ENCODE measurements around the gene MMP23B.
A peak's percentile ranks its signal among the peaks of the same experiment; 100 is the strongest.

The MMP23B gene

DNA sequence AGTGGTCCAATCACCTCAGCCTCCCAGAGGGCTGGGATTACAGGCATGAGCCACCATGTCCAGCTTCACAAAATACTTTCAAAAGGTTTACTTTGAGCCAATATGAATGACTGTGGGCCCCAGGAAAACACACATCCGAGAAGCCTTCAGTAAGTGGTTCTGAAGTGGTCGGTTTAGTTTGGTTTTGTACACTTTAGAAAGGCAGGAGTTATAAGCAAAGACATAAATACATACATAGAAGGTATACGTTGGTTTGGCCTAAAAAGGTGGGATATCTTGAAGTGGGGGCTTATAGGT, 19.9 kb upstream of the MMP23B start:
- Histone ChIP-seq H3K27ac (no peak overlapping the region), H2AFZ (ENCODE audit: low read depth) (no peak overlapping the region), H3K27me3 (ENCODE audit: insufficient read depth, low read depth) (no peaks in the 10 kb centered on the region), H4K20me1 (ENCODE audit: insufficient read depth) (no peaks in the 10 kb centered on the region), H3K36me3 (ENCODE audit: insufficient read depth) (no peaks in the 10 kb centered on the region), H3K79me2 (ENCODE audit: insufficient read depth, low read depth) (no peaks in the 10 kb centered on the region), H3K4me1 (ENCODE audit: low read depth, poor library complexity, severe bottlenecking) (peaks cover 35% of the 10 kb centered on the region), H3K9ac (no peak overlapping the region), H3K4me3 (IDR thresholded peaks at IDR 0.05; ENCODE audit: insufficient read depth, low read depth, low read length) (no peak overlapping the region), H3K4me2 (no peak overlapping the region)
- TF ChIP-seq, protein P1, sequence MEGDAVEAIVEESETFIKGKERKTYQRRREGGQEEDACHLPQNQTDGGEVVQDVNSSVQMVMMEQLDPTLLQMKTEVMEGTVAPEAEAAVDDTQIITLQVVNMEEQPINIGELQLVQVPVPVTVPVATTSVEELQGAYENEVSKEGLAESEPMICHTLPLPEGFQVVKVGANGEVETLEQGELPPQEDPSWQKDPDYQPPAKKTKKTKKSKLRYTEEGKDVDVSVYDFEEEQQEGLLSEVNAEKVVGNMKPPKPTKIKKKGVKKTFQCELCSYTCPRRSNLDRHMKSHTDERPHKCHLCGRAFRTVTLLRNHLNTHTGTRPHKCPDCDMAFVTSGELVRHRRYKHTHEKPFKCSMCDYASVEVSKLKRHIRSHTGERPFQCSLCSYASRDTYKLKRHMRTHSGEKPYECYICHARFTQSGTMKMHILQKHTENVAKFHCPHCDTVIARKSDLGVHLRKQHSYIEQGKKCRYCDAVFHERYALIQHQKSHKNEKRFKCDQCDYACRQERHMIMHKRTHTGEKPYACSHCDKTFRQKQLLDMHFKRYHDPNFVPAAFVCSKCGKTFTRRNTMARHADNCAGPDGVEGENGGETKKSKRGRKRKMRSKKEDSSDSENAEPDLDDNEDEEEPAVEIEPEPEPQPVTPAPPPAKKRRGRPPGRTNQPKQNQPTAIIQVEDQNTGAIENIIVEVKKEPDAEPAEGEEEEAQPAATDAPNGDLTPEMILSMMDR (conservative IDR thresholded peaks at IDR 0.05; ENCODE audit: low read depth, low read length): no peak

DNA sequence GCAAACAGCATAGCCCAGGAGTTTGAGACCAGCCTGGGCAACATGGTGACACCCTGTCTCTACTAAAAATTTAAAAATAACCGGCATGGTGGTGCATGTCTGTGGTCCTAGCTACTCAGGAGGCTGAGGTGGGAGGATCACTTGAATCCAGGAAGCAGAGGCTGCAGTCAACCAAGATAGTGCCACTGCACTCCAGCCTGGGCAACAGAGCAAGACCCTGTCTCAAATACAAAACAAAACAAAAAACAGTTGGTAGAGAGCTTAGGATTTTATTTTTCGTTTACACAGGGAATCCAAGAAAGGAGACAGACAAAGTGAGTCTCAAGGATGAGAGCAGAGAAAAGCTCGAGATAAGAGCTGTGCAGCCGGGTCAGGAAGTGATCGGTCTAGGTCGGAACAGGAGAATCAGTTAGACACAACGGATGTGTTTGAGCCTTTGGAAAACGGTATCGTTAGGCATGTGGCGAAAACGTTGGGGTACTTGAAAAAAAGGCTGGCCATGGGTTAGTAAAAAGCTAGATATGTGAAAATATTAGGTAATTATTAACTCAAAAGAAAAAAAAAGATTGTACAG, 18.4 kb upstream of the MMP23B start:
- H3K9ac ChIP-seq: no peak overlapping the region
- peaks cover 38% of the 10 kb centered on the region for H3K4me1 ChIP-seq (ENCODE audit: low read depth, poor library complexity, severe bottlenecking)
- no peak overlapping the region for H2AFZ ChIP-seq (ENCODE audit: low read depth)
- TF ChIP-seq, protein P1 (conservative IDR thresholded peaks at IDR 0.05; ENCODE audit: low read depth, low read length): no peak
- H3K27me3 ChIP-seq (ENCODE audit: insufficient read depth, low read depth): no peaks in the 10 kb centered on the region
- peak overlapping the region; percentile 18 for H3K4me3 ChIP-seq (IDR thresholded peaks at IDR 0.05; ENCODE audit: insufficient read depth, low read depth, low read length)
- H3K79me2 ChIP-seq (ENCODE audit: insufficient read depth, low read depth): no peaks in the 10 kb centered on the region
- no peaks in the 10 kb centered on the region for H3K36me3 ChIP-seq (ENCODE audit: insufficient read depth)
- peak overlapping the region; percentile 99; the same call in 1 of the 2 replicates for H3K4me2 ChIP-seq
- no peaks in the 10 kb centered on the region for H4K20me1 ChIP-seq (ENCODE audit: insufficient read depth)
- no peak overlapping the region for H3K27ac ChIP-seq

DNA sequence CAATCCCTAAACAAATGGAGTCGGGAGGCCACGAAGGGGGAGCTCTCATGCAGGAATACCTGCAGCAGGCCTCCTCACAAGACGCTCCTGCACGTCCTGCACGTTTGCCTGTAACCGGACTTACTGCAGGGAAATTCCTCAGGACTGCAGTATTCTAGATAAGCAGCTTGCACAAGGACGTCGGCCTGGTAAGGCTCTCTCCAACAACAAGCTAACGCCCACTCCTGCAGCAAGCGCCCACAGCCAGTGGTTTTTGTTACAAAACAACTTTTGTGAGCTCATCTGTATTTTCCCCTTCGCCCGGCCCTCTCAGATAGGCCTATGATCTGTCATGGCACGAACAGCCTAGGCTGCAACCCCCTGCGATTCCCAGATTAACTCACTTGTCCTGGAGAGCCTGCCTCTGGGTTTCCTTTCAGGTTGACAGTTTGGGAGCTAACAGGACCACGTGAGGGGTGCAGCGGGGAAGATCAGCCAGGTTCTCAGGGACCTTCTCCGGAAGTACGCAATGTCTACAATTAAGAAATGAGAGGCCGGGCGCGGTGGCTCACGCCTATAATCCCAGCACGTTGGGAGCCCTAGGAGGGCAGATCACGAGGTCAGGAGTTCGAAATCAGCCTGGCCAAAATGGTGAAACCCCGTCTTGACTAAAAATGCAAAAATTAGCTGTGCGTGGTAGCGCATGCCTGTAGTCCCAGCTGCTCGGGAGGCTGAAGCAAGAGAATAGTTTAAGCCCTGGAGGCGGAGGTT, 17.6 kb upstream of the MMP23B start:
- Histone ChIP-seq H3K27me3 (ENCODE audit: insufficient read depth, low read depth) (no peaks in the 10 kb centered on the region), H3K27ac (peak overlapping the region; percentile 96), H3K4me1 (ENCODE audit: low read depth, poor library complexity, severe bottlenecking) (peaks cover 35% of the 10 kb centered on the region), H3K4me2 (peak overlapping the region; percentile 99), H2AFZ (ENCODE audit: low read depth) (peak overlapping the region; percentile 66), H3K79me2 (ENCODE audit: insufficient read depth, low read depth) (no peaks in the 10 kb centered on the region), H3K36me3 (ENCODE audit: insufficient read depth) (no peaks in the 10 kb centered on the region), H3K9ac (peak overlapping the region; percentile 85; the same call in 1 of the 2 replicates), H4K20me1 (ENCODE audit: insufficient read depth) (no peaks in the 10 kb centered on the region), H3K4me3 (IDR thresholded peaks at IDR 0.05; ENCODE audit: insufficient read depth, low read depth, low read length) (peak overlapping the region; percentile 95)
- TF ChIP-seq, protein P1 (conservative IDR thresholded peaks at IDR 0.05; ENCODE audit: low read depth, low read length): no peak

DNA sequence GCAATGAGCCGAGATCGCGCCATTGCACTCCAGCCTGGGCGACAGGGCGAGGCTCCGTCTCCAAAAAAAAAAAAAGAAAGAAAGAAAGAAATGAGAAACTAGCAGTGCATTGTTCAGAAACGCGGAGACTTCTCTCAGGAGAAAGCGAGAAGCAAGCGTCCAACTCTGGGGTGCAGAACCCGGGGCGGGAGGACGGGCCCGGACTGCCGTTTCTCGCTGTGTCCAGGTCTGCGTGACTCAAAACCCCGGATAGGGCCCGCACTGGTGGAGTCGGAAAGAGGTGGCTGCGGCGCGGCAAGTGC, 17.1 kb upstream of the MMP23B start:
- H3K4me2 ChIP-seq: peak overlapping the region; percentile 99
- no peaks in the 10 kb centered on the region for H3K27me3 ChIP-seq (ENCODE audit: insufficient read depth, low read depth)
- H3K4me1 ChIP-seq (ENCODE audit: low read depth, poor library complexity, severe bottlenecking): peaks cover 30% of the 10 kb centered on the region
- H3K4me3 ChIP-seq (IDR thresholded peaks at IDR 0.05; ENCODE audit: insufficient read depth, low read depth, low read length): peak overlapping the region; percentile 95
- TF ChIP-seq, protein P1 (conservative IDR thresholded peaks at IDR 0.05; ENCODE audit: low read depth, low read length): no peak
- peak overlapping the region; percentile 66 for H2AFZ ChIP-seq (ENCODE audit: low read depth)
- peak overlapping the region; percentile 96 for H3K27ac ChIP-seq
- H3K9ac ChIP-seq: peak overlapping the region; percentile 85; the same call in 1 of the 2 replicates
- H3K36me3 ChIP-seq (ENCODE audit: insufficient read depth): no peaks in the 10 kb centered on the region
- H4K20me1 ChIP-seq (ENCODE audit: insufficient read depth): no peaks in the 10 kb centered on the region
- no peaks in the 10 kb centered on the region for H3K79me2 ChIP-seq (ENCODE audit: insufficient read depth, low read depth)
